ENCODE measurements around the gene BDNF. TPM values are rescaled to one million over a fixed set of nuclear protein-coding genes. Genes with fewer than 3 reads are reported as not detected.
"Not testable (repeated sequence)": the region's sequence is repeated elsewhere in the genome, so short reads cannot be mapped to it uniquely, and the experiment has no call there.

Gene BDNF
- total RNA-seq, 1 experiment from 2014 or later = 21.2 TPM

DNA sequence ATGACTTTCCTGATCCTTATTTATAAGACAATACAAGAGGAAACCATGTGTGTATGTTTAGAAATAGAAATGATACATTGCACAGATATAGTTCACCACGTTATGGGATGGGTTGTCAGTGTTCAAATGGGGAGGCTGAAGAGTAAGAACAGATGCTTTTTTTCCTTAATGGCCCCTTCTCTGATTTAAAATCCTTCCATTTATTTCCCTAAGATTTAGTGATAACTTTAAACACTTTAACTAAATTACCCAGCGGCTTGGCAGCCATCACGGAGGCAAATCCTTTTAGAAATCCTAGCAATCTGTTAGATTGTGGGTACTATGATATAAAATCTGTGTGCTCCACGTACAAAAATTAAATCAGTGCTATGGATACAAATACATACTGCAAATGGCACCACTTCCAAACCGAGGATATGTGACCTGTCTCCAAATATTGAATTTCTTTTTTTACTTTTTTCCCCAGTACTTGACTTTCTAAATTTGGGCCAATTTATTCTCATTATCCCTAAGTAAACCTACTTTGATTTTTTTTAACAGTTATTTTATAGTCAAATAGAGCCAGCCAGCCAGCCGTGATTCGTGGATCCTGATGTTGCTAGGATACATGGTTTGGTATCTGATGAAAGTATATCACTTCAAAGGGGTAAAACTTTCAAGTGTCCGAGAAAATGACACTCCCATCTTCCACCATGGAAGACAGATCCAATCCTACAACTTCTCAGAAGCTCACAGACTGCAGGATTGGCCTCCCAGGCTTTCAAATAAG lies 46.1 kb downstream of the BDNF start:
- Histone ChIP-seq H3K27me3 (no peaks in the 10 kb centered on the region), H3K36me3 (peaks cover 45% of the 10 kb centered on the region), H3K4me3 (no peak overlapping the region), H3K9me3 (no peaks in the 10 kb centered on the region)
- DNase-seq = no peak

DNA sequence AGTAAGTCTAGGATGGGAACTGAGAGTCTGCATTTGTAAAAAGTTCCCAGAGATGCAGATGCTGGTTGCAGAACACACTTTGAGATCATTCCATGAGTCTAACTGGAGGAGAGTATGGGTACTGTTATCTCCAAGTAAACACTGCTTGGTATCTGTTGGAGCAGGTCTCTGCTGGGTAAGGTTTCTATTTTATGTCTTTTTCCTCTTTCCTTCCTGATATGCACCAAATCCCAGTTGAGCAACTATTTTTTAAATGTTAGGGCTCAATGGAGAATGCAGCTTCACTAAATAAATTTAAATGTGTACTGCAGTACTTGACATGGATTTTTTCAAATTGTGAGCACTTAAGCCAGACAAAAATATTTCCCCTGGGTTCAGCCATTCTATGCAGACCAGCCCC lies 48.5 kb downstream of the BDNF start:
- no peaks in the 10 kb centered on the region for H3K27me3 ChIP-seq
- no peak for DNase-seq
- H3K36me3 ChIP-seq = peaks cover 20% of the 10 kb centered on the region
- H3K9me3 ChIP-seq = no peaks in the 10 kb centered on the region
- H3K4me3 ChIP-seq = no peak overlapping the region

- H3K4me3 ChIP-seq = no peak overlapping the region
- H3K9me3 ChIP-seq = no peaks in the 10 kb centered on the region
- H3K36me3 ChIP-seq = peaks cover 17% of the 10 kb centered on the region
- H3K27me3 ChIP-seq = no peaks in the 10 kb centered on the region
- no peak for DNase-seq
Measured at GRCh38 chr11:27650988-27651387, 49.3 kb downstream of the BDNF start.

- no peak for DNase-seq
- Histone ChIP-seq H3K9me3 (no peaks in the 10 kb centered on the region), H3K36me3 (peaks cover 9% of the 10 kb centered on the region), H3K27me3 (no peaks in the 10 kb centered on the region), H3K4me3 (no peak overlapping the region)
Measured at GRCh38 chr11:27649800-27650199, 50.5 kb downstream of the BDNF start.

DNA sequence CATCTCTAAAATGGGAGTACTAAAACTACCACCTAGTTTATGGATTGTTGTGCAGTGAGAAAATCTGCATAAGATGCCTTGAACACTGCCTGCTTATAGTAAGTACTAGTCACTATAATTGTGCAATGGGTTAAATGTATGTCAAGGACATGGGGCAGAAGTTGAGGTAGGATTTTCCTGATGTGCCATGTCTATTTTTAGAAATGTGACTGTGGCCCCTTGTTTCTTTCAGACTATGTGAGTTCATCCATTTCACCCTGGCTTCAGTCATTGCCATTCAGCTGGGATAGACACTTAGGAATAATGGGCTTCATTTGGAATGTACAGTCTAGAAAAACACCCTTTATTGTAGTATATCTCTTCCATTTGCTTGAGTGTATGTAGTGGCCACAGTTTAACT lies 51.4 kb downstream of the BDNF start:
- peaks cover 2% of the 10 kb centered on the region for H3K36me3 ChIP-seq
- no peak for DNase-seq

GRCh38 chr11:27646051-27646818 lies 54.0 kb downstream of the BDNF start:
- Histone ChIP-seq H3K36me3 (no peaks in the 10 kb centered on the region), H3K9me3 (no peaks in the 10 kb centered on the region), H3K4me3 (no peak overlapping the region), H3K27me3 (no peaks in the 10 kb centered on the region)
- DNase-seq = no peak

More for the DNA sequence above, 51.4 kb downstream of the BDNF start:
- no peaks in the 10 kb centered on the region for H3K27me3 ChIP-seq
- no peaks in the 10 kb centered on the region for H3K9me3 ChIP-seq
- H3K4me3 ChIP-seq = no peak overlapping the region

GRCh38 chr11:27642954-27643353 lies 57.3 kb downstream of the BDNF start:
- no peaks in the 10 kb centered on the region for H3K27me3 ChIP-seq
- H3K36me3 ChIP-seq = no peaks in the 10 kb centered on the region
- no peaks in the 10 kb centered on the region for H3K9me3 ChIP-seq
- no peak for DNase-seq
- no peak overlapping the region for H3K4me3 ChIP-seq

DNA sequence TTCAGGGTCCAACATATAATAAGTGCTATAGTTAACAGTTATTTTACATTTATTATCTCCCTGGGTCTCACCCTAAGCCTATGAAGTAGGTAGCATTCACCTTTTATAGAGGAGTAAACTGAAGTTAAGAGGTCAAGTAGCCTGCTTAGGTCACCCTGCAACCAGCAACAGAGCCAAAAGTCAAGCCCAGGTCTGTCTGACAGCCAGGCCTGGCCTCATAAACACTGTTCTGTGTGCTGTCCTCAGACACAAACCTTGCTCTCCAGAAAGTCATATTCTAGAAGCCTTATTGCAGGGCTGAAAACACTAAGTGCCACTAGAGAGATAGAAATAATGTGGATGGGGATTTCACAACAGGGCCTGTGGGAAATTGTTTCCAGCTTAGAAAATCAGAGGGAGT lies 59.3 kb downstream of the BDNF start:
- H3K4me3 ChIP-seq = no peak overlapping the region
- no peaks in the 10 kb centered on the region for H3K9me3 ChIP-seq
- no peaks in the 10 kb centered on the region for H3K27me3 ChIP-seq
- DNase-seq = no peak
- H3K36me3 ChIP-seq = no peaks in the 10 kb centered on the region

DNA sequence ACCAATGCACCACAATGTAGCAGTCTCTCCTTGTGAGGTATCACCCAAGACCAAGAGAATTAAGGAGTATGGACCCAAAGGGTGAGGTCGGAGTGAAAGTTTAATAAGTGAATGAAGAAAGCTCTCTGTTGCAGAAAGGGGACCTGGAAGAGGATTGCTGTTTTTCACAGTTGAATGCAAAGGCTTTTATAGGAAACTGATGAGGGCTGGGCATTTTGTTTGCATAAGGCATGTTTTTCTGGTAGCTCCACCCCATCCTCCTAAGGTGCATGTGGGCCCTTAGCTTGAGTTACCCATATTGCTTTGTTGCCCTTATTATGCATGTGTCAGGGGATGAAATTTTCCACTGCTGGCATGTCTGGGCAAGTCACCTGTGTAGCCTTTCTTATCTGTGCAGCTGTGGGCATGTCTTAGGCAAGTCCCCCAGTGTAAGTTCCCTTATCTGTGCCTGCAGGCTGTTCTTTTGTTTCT lies 64.7 kb downstream of the BDNF start:
- no peak for DNase-seq
- Histone ChIP-seq H3K9me3 (no peaks in the 10 kb centered on the region), H3K27me3 (no peaks in the 10 kb centered on the region)

GRCh38 chr11:27634776-27635175 lies 65.5 kb downstream of the BDNF start:
- H3K27me3 ChIP-seq, H3K9me3 ChIP-seq, H3K4me3 ChIP-seq, DNase-seq, H3K36me3 ChIP-seq: not testable (repeated sequence)

More for the DNA sequence above, 64.7 kb downstream of the BDNF start:
- Histone ChIP-seq H3K36me3 (no peaks in the 10 kb centered on the region), H3K4me3 (no peak overlapping the region)

- not testable (repeated sequence) for H3K4me3 ChIP-seq, H3K9me3 ChIP-seq, DNase-seq, H3K27me3 ChIP-seq, H3K36me3 ChIP-seq
Measured at GRCh38 chr11:27634282-27634681, 66.0 kb downstream of the BDNF start.

- DNase-seq, H3K27me3 ChIP-seq, H3K9me3 ChIP-seq, H3K36me3 ChIP-seq, H3K4me3 ChIP-seq: not testable (repeated sequence)
Measured at GRCh38 chr11:27629023-27629422, 71.2 kb downstream of the BDNF start.

- Histone ChIP-seq H3K36me3 (no peaks in the 10 kb centered on the region), H3K4me3 (no peak overlapping the region), H3K27me3 (no peaks in the 10 kb centered on the region), H3K9me3 (no peaks in the 10 kb centered on the region)
- no peak for DNase-seq
Measured at GRCh38 chr11:27627979-27628378, 72.3 kb downstream of the BDNF start.

- no peak for DNase-seq
- no peaks in the 10 kb centered on the region for H3K9me3 ChIP-seq
- no peak overlapping the region for H3K4me3 ChIP-seq
- H3K36me3 ChIP-seq = no peaks in the 10 kb centered on the region
- no peaks in the 10 kb centered on the region for H3K27me3 ChIP-seq
Measured at GRCh38 chr11:27626938-27627586, 73.2 kb downstream of the BDNF start.

DNA sequence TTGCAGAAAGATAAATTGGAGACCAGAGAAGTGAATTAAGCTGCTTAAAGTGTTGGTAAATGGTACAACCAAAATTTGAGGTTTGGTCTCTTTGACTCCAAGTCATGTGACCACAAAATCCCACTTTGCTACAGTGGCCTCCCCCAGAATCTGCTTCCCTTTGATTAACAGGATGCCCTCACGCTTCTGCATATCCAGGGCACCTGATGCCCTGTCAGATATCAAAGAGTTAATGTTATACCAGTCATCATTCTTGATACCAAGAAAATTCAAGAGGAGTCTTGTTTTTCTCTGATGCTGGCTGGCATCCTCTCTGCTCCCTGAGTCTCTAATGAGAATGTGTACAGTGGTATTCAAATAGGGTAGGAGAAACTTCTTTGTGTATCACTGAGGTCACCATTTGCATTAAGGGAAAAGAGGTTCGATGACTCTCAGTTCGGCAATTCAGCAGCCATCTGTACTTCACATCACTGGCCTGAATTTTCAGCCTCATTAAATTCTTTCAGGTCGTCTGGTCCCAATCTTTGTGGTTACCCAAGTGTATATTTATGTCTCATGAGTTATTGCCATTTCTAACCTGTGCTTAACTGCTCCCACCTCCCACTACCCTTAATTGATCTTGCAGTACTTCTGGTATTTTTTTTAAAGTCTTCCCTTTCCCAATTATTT lies 73.9 kb downstream of the BDNF start:
- Histone ChIP-seq H3K9me3 (no peaks in the 10 kb centered on the region), H3K27me3 (no peaks in the 10 kb centered on the region), H3K36me3 (no peaks in the 10 kb centered on the region), H3K4me3 (no peak overlapping the region)
- DNase-seq = no peak

DNA sequence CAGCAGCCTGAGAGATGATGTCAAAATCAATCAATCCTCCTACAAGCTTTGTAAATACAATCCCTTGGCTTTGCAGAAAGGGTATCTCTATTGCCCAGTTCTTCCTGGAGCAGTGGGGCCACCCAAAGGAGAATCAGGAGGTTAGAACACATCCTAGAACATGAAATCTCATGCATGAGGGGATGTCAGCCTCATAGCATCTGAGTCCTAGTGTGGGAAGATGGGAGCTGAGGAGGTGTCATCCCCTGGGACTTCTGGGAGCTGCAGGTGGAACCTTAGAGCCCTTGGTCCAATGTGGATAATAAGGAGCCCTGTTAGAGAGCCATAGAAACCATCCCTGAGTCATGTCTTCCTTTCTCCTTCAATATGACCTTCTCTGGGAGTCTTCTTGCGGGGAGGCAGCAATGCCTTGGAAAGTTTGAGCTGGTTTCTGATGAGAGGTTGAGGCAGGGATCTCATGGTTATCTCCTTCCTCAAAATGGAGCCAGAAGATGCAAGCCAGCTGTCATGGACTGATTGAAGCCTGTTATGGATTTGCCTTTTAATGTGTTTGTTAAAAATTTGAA lies 74.8 kb downstream of the BDNF start:
- Histone ChIP-seq H3K36me3 (no peaks in the 10 kb centered on the region), H3K4me3 (no peak overlapping the region), H3K27me3 (no peaks in the 10 kb centered on the region), H3K9me3 (no peaks in the 10 kb centered on the region)
- DNase-seq = no peak
